ENCODE data around the gene PTGES2. TPM values are rescaled to one million over a fixed set of nuclear protein-coding genes. Genes with fewer than 3 reads are reported as not detected.

PTGES2 gene
- total RNA-seq, 2 experiments from 2014 or later = 68.1 to 76.3 TPM

DNA sequence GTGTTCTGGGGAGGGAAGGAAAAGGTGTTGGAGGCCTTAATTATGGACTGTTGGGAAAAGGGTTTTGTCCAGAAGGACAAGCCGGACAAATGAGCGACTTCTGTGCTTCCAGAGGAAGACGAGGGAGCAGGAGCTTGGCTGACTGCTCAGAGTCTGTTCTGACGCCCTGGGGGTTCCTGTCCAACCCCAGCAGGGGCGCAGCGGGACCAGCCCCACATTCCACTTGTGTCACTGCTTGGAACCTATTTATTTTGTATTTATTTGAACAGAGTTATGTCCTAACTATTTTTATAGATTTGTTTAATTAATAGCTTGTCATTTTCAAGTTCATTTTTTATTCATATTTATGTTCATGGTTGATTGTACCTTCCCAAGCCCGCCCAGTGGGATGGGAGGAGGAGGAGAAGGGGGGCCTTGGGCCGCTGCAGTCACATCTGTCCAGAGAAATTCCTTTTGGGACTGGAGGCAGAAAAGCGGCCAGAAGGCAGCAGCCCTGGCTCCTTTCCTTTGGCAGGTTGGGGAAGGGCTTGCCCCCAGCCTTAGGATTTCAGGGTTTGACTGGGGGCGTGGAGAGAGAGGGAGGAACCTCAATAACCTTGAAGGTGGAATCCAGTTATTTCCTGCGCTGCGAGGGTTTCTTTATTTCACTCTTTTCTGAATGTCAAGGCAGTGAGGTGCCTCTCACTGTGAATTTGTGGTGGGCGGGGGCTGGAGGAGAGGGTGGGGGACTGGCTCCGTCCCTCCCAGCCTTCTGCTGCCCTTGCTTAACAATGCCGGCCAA is 19.1 kb downstream of the PTGES2 start:
- Histone ChIP-seq H3K4me1 (ENCODE audit: insufficient read depth, low read length, poor library complexity, severe bottlenecking) (peaks cover 1% of the 10 kb centered on the region), H3K9me3 (ENCODE audit: low read length) (no peaks in the 10 kb centered on the region), H3K9me2 (ENCODE audit: insufficient read depth, low read length) (no peaks in the 10 kb centered on the region), H2AFZ (ENCODE audit: low read length) (no peak overlapping the region), H4K20me1 (ENCODE audit: insufficient read depth, low read length) (no peaks in the 10 kb centered on the region), H3K4me2 (ENCODE audit: low read length) (no peak overlapping the region), H3K79me2 (ENCODE audit: insufficient read depth, low read depth, low read length) (no peaks in the 10 kb centered on the region), H3K27ac (ENCODE audit: low read depth, low read length, poor library complexity, severe bottlenecking) (no peak overlapping the region), H3K36me3 (ENCODE audit: insufficient read depth, low read length) (peaks cover 85% of the 10 kb centered on the region), H3K4me3 (ENCODE audit: low read depth, low read length, poor library complexity, severe bottlenecking) (no peak overlapping the region)
- CTCF ChIA-PET (ENCODE audit: unreplicated experiment) = no interaction called here
- POLR2A ChIA-PET = no interaction called here
- DNase-seq (ENCODE audit: low spot score) = no peak
- TSS peak; percentile 59 for BruUV-seq (replicated peaks)
- intact Hi-C loops (cut with micrococcal nuclease; ENCODE audit: unreplicated experiment) = no loop called here
- TF ChIP-seq, protein P1, sequence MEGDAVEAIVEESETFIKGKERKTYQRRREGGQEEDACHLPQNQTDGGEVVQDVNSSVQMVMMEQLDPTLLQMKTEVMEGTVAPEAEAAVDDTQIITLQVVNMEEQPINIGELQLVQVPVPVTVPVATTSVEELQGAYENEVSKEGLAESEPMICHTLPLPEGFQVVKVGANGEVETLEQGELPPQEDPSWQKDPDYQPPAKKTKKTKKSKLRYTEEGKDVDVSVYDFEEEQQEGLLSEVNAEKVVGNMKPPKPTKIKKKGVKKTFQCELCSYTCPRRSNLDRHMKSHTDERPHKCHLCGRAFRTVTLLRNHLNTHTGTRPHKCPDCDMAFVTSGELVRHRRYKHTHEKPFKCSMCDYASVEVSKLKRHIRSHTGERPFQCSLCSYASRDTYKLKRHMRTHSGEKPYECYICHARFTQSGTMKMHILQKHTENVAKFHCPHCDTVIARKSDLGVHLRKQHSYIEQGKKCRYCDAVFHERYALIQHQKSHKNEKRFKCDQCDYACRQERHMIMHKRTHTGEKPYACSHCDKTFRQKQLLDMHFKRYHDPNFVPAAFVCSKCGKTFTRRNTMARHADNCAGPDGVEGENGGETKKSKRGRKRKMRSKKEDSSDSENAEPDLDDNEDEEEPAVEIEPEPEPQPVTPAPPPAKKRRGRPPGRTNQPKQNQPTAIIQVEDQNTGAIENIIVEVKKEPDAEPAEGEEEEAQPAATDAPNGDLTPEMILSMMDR (conservative IDR thresholded peaks at IDR 0.05; ENCODE audit: low read length) = no peak
- TF ChIP-seq EZH2phosphoT487 (IDR thresholded peaks at IDR 0.05; ENCODE audit: borderline replicate concordance, low read depth, low read length) = no peak

DNA sequence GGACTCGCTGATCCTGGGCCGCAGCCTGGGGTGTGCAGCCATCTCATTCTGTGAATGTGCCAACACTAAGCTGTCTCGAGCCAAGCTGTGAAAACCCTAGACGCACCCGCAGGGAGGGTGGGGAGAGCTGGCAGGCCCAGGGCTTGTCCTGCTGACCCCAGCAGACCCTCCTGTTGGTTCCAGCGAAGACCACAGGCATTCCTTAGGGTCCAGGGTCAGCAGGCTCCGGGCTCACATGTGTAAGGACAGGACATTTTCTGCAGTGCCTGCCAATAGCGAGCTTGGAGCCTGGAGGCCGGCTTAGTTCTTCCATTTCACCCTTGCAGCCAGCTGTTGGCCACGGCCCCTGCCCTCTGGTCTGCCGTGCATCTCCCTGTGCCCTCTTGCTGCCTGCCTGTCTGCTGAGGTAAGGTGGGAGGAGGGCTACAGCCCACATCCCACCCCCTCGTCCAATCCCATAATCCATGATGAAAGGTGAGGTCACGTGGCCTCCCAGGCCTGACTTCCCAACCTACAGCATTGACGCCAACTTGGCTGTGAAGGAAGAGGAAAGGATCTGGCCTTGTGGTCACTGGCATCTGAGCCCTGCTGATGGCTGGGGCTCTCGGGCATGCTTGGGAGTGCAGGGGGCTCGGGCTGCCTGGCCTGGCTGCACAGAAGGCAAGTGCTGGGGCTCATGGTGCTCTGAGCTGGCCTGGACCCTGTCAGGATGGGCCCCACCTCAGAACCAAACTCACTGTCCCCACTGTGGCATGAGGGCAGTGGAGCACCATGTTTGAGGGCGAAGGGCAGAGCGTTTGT is 19.9 kb downstream of the PTGES2 start:
- H2AFZ ChIP-seq (ENCODE audit: low read length) = no peak overlapping the region
- no peaks in the 10 kb centered on the region for H3K9me3 ChIP-seq (ENCODE audit: low read length)
- TF ChIP-seq, protein P1 (conservative IDR thresholded peaks at IDR 0.05; ENCODE audit: low read length) = no peak
- TF ChIP-seq EZH2phosphoT487 (IDR thresholded peaks at IDR 0.05; ENCODE audit: borderline replicate concordance, low read depth, low read length) = no peak
- no peak overlapping the region for H3K27ac ChIP-seq (ENCODE audit: low read depth, low read length, poor library complexity, severe bottlenecking)
- no peak for DNase-seq (ENCODE audit: low spot score)
- ChIA-PET CTCF (ENCODE audit: unreplicated experiment) (no interaction called here), POLR2A (no interaction called here)
- H4K20me1 ChIP-seq (ENCODE audit: insufficient read depth, low read length) = no peaks in the 10 kb centered on the region
- no peaks in the 10 kb centered on the region for H3K79me2 ChIP-seq (ENCODE audit: insufficient read depth, low read depth, low read length)
- H3K9me2 ChIP-seq (ENCODE audit: insufficient read depth, low read length) = no peaks in the 10 kb centered on the region
- peaks cover 84% of the 10 kb centered on the region for H3K36me3 ChIP-seq (ENCODE audit: insufficient read depth, low read length)
- no peak overlapping the region for H3K4me3 ChIP-seq (ENCODE audit: low read depth, low read length, poor library complexity, severe bottlenecking)
- intact Hi-C loops (cut with micrococcal nuclease; ENCODE audit: unreplicated experiment) = no loop called here
- H3K4me2 ChIP-seq (ENCODE audit: low read length) = no peak overlapping the region
- BruUV-seq (replicated peaks) = no TSS peak
- peaks cover 6% of the 10 kb centered on the region for H3K4me1 ChIP-seq (ENCODE audit: insufficient read depth, low read length, poor library complexity, severe bottlenecking)
